Measurements from ENCODE around the gene CSF1.

The CSF1 gene

GRCh38 chr1:109922326-109922725 is 11.7 kb downstream of the CSF1 start:
- DNase-seq: no peak

GRCh38 chr1:109923131-109923945 is 12.7 kb downstream of the CSF1 start:
- DNase-seq: no peak

GRCh38 chr1:109923946-109924275 is 13.3 kb downstream of the CSF1 start:
- no peak for DNase-seq

- no peak for DNase-seq
Measured at GRCh38 chr1:109924316-109924715, 13.7 kb downstream of the CSF1 start.

GRCh38 chr1:109925159-109925990 is 14.7 kb downstream of the CSF1 start:
- DNase-seq: no peak

- DNase-seq: no peak
Measured at GRCh38 chr1:109926662-109927300, 16.1 kb downstream of the CSF1 start.

GRCh38 chr1:109927356-109927755 is 16.7 kb downstream of the CSF1 start:
- DNase-seq: no peak

- no peak for DNase-seq
Measured at GRCh38 chr1:109927911-109928321, 17.3 kb downstream of the CSF1 start.

GRCh38 chr1:109928591-109929111 is 18.0 kb downstream of the CSF1 start:
- DNase-seq: no peak

- DNase-seq: no peak
Measured at GRCh38 chr1:109929170-109929569, 18.5 kb downstream of the CSF1 start.

GRCh38 chr1:109929588-109930251 is 19.1 kb downstream of the CSF1 start:
- no peak for DNase-seq

- DNase-seq: no peak
Measured at GRCh38 chr1:109930252-109930993, 19.8 kb downstream of the CSF1 start.

- DNase-seq: no peak
Measured at GRCh38 chr1:109931189-109931731, 20.6 kb downstream of the CSF1 start.

GRCh38 chr1:109931911-109932636 is 21.4 kb downstream of the CSF1 start:
- no peak for DNase-seq

GRCh38 chr1:109932679-109933078 is 22.0 kb downstream of the CSF1 start:
- DNase-seq: no peak

- no peak for DNase-seq
Measured at GRCh38 chr1:109933856-109934711, 23.4 kb downstream of the CSF1 start.

- peak; percentile 13 for DNase-seq
Measured at GRCh38 chr1:109935451-109935900, 24.8 kb downstream of the CSF1 start.

GRCh38 chr1:109937738-109938137 is 27.1 kb downstream of the CSF1 start:
- DNase-seq: no peak

GRCh38 chr1:109938556-109938955 is 27.9 kb downstream of the CSF1 start:
- no peak for DNase-seq

GRCh38 chr1:109942434-109942833 is 31.8 kb downstream of the CSF1 start:
- no peak for DNase-seq

Data from NCI-H1105 treated with DMSO at 0.1 percent for 48 hours (cell line).